ENCODE data around the gene NRAP. TPM values are rescaled to one million over a fixed set of nuclear protein-coding genes. Genes with fewer than 3 reads are reported as not detected.

The NRAP gene
- polyA plus RNA-seq, 1 donor from 2014 or later: not detected

DNA sequence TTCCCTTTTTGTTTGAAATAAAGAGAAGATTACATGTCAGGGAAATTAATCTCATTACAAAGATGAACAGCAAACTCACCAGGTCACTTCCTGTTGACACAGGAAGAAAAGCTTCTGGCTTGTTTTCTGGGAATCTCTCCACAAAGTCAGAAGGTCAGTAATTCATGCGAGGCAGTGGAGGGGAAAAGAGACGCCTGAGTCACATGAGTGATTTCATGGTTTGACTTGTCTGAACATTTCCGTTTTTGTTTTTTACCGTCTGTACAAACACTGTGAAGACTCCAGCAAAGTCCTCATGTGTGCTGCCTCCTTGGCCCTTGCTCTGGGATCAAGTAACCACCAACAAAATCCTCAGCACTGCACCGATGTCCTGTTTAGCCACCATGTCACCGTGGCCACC, 113.5 kb downstream of the NRAP start:
- Histone ChIP-seq H2AFZ (ENCODE audit: low read depth, low read length) (no peak overlapping the region), H3K79me2 (replicated peaks; ENCODE audit: insufficient read depth, low read length) (no peaks in the 10 kb centered on the region), H3K4me2 (ENCODE audit: low read length) (no peak overlapping the region), H4K20me1 (ENCODE audit: insufficient read depth) (no peaks in the 10 kb centered on the region), H3K36me3 (ENCODE audit: insufficient read depth, low read length) (no peaks in the 10 kb centered on the region), H3K27me3 (ENCODE audit: insufficient read depth, low read depth, low read length) (no peaks in the 10 kb centered on the region), H3K9me2 (ENCODE audit: insufficient read depth, low read length) (no peaks in the 10 kb centered on the region), H3K9me3 (ENCODE audit: low read length) (no peaks in the 10 kb centered on the region), H3K27ac (ENCODE audit: low read length) (no peak overlapping the region), H3K9ac (ENCODE audit: low read length) (no peak overlapping the region), H3F3A (ENCODE audit: insufficient read depth, low read length, poor library complexity, severe bottlenecking) (no peaks in the 10 kb centered on the region), H3K4me3 (ENCODE audit: low read length) (no peak overlapping the region)
- no peak for TF ChIP-seq POLR2AphosphoS5 (IDR thresholded peaks at IDR 0.05)
- TF ChIP-seq RAD21 (conservative IDR thresholded peaks at IDR 0.05): no peak
- no peak for TF ChIP-seq EP300 (conservative IDR thresholded peaks at IDR 0.05; ENCODE audit: poor library complexity, severe bottlenecking)
- TF ChIP-seq MXI1 (conservative IDR thresholded peaks at IDR 0.05; ENCODE audit: poor library complexity, severe bottlenecking): no peak
- no peak for TF ChIP-seq EZH2 (IDR thresholded peaks at IDR 0.05; ENCODE audit: borderline replicate concordance, insufficient read depth, low read length, poor library complexity, severe bottlenecking)
- TF ChIP-seq, protein P1, sequence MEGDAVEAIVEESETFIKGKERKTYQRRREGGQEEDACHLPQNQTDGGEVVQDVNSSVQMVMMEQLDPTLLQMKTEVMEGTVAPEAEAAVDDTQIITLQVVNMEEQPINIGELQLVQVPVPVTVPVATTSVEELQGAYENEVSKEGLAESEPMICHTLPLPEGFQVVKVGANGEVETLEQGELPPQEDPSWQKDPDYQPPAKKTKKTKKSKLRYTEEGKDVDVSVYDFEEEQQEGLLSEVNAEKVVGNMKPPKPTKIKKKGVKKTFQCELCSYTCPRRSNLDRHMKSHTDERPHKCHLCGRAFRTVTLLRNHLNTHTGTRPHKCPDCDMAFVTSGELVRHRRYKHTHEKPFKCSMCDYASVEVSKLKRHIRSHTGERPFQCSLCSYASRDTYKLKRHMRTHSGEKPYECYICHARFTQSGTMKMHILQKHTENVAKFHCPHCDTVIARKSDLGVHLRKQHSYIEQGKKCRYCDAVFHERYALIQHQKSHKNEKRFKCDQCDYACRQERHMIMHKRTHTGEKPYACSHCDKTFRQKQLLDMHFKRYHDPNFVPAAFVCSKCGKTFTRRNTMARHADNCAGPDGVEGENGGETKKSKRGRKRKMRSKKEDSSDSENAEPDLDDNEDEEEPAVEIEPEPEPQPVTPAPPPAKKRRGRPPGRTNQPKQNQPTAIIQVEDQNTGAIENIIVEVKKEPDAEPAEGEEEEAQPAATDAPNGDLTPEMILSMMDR (IDR thresholded peaks at IDR 0.05; ENCODE audit: poor library complexity, severe bottlenecking): no peak
- TF ChIP-seq, protein P2, sequence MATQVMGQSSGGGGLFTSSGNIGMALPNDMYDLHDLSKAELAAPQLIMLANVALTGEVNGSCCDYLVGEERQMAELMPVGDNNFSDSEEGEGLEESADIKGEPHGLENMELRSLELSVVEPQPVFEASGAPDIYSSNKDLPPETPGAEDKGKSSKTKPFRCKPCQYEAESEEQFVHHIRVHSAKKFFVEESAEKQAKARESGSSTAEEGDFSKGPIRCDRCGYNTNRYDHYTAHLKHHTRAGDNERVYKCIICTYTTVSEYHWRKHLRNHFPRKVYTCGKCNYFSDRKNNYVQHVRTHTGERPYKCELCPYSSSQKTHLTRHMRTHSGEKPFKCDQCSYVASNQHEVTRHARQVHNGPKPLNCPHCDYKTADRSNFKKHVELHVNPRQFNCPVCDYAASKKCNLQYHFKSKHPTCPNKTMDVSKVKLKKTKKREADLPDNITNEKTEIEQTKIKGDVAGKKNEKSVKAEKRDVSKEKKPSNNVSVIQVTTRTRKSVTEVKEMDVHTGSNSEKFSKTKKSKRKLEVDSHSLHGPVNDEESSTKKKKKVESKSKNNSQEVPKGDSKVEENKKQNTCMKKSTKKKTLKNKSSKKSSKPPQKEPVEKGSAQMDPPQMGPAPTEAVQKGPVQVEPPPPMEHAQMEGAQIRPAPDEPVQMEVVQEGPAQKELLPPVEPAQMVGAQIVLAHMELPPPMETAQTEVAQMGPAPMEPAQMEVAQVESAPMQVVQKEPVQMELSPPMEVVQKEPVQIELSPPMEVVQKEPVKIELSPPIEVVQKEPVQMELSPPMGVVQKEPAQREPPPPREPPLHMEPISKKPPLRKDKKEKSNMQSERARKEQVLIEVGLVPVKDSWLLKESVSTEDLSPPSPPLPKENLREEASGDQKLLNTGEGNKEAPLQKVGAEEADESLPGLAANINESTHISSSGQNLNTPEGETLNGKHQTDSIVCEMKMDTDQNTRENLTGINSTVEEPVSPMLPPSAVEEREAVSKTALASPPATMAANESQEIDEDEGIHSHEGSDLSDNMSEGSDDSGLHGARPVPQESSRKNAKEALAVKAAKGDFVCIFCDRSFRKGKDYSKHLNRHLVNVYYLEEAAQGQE (IDR thresholded peaks at IDR 0.05; ENCODE audit: borderline replicate concordance): no peak
- TF ChIP-seq TAF1 (IDR thresholded peaks at IDR 0.05; ENCODE audit: low read depth): no peak
- no peak for TF ChIP-seq SMC3 (conservative IDR thresholded peaks at IDR 0.05; ENCODE audit: poor library complexity)

DNA sequence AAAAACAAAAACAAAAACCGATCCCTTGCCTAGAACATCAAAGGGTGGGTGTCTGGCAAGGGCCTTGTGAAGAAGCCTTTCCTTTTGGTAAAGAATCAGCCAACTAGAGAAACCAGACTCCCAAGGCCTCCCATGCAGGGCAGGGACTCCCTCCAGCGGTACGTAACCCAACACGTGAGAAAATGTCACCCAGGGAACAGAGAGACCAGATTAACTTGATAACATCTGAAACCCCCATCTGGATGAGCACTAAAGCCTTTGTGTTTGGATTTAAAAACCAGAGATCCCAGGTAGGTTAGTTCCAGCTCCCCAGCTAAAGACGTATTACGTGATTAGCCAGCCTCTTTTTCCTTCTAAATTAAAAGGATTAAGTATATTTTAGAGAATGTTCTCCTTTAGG, 114.0 kb downstream of the NRAP start:
- no peaks in the 10 kb centered on the region for H3K9me2 ChIP-seq (ENCODE audit: insufficient read depth, low read length)
- no peak overlapping the region for H3K27ac ChIP-seq (ENCODE audit: low read length)
- no peak overlapping the region for H2AFZ ChIP-seq (ENCODE audit: low read depth, low read length)
- no peak overlapping the region for H3K9ac ChIP-seq (ENCODE audit: low read length)
- no peaks in the 10 kb centered on the region for H3K36me3 ChIP-seq (ENCODE audit: insufficient read depth, low read length)
- H3K79me2 ChIP-seq (replicated peaks; ENCODE audit: insufficient read depth, low read length): no peaks in the 10 kb centered on the region
- H3K27me3 ChIP-seq (ENCODE audit: insufficient read depth, low read depth, low read length): no peaks in the 10 kb centered on the region
- H3K4me3 ChIP-seq (ENCODE audit: low read length): no peak overlapping the region
- TF ChIP-seq TAF1 (IDR thresholded peaks at IDR 0.05; ENCODE audit: low read depth): no peak
- TF ChIP-seq POLR2AphosphoS5 (IDR thresholded peaks at IDR 0.05): no peak
- no peak for TF ChIP-seq EP300 (conservative IDR thresholded peaks at IDR 0.05; ENCODE audit: poor library complexity, severe bottlenecking)
- no peak for TF ChIP-seq EZH2 (IDR thresholded peaks at IDR 0.05; ENCODE audit: borderline replicate concordance, insufficient read depth, low read length, poor library complexity, severe bottlenecking)
- no peak for TF ChIP-seq MXI1 (conservative IDR thresholded peaks at IDR 0.05; ENCODE audit: poor library complexity, severe bottlenecking)
- no peak for TF ChIP-seq RAD21 (conservative IDR thresholded peaks at IDR 0.05)
- TF ChIP-seq SMC3 (conservative IDR thresholded peaks at IDR 0.05; ENCODE audit: poor library complexity): no peak
- TF ChIP-seq, protein P2 (IDR thresholded peaks at IDR 0.05; ENCODE audit: borderline replicate concordance): no peak
- TF ChIP-seq, protein P1 (IDR thresholded peaks at IDR 0.05; ENCODE audit: poor library complexity, severe bottlenecking): no peak
- no peaks in the 10 kb centered on the region for H4K20me1 ChIP-seq (ENCODE audit: insufficient read depth)
- no peaks in the 10 kb centered on the region for H3K9me3 ChIP-seq (ENCODE audit: low read length)
- no peaks in the 10 kb centered on the region for H3F3A ChIP-seq (ENCODE audit: insufficient read depth, low read length, poor library complexity, severe bottlenecking)
- H3K4me2 ChIP-seq (ENCODE audit: low read length): no peak overlapping the region

Measured in neural cell (in vitro differentiated cells).